Measurements from ENCODE around the gene UBE2G2.

The UBE2G2 gene

GRCh38 chr21:44816761-44817505 lies 15.3 kb upstream of the UBE2G2 start:
- DNase-seq (ENCODE audit: low read depth in 3 of 3, low spot score in 1 of 3): no peak

- no peak for DNase-seq (ENCODE audit: low read depth in 3 of 3, low spot score in 1 of 3)
These were observed 14.4 kb upstream of the UBE2G2 start for GRCh38 chr21:44815852-44816628.

GRCh38 chr21:44815225-44815624 lies 13.6 kb upstream of the UBE2G2 start:
- no peak for DNase-seq (ENCODE audit: low read depth in 3 of 3, low spot score in 1 of 3)

GRCh38 chr21:44814498-44815023 lies 12.9 kb upstream of the UBE2G2 start:
- DNase-seq (ENCODE audit: low read depth in 3 of 3, low spot score in 1 of 3): no peak

GRCh38 chr21:44813727-44814126 lies 12.1 kb upstream of the UBE2G2 start:
- no peak for DNase-seq (ENCODE audit: low read depth in 3 of 3, low spot score in 1 of 3)

- DNase-seq (ENCODE audit: low read depth in 3 of 3, low spot score in 1 of 3): no peak
These were observed 11.5 kb upstream of the UBE2G2 start for GRCh38 chr21:44813149-44813548.

- DNase-seq (ENCODE audit: low read depth in 3 of 3, low spot score in 1 of 3): no peak
These were observed 11.0 kb upstream of the UBE2G2 start for GRCh38 chr21:44812640-44813039.

- no peak for DNase-seq (ENCODE audit: low read depth in 3 of 3, low spot score in 1 of 3)
These were observed 9.2 kb upstream of the UBE2G2 start for GRCh38 chr21:44810779-44811178.

- DNase-seq (ENCODE audit: low read depth in 3 of 3, low spot score in 1 of 3): no peak
These were observed 4.2 kb upstream of the UBE2G2 start for GRCh38 chr21:44805859-44806258.

GRCh38 chr21:44805226-44805625 lies 3.6 kb upstream of the UBE2G2 start:
- DNase-seq (ENCODE audit: low read depth in 3 of 3, low spot score in 1 of 3): no peak

GRCh38 chr21:44804762-44805161 lies 3.1 kb upstream of the UBE2G2 start:
- DNase-seq (ENCODE audit: low read depth in 3 of 3, low spot score in 1 of 3): no peak

GRCh38 chr21:44803651-44804050 lies 2.0 kb upstream of the UBE2G2 start:
- no peak for DNase-seq (ENCODE audit: low read depth in 3 of 3, low spot score in 1 of 3)

- no peak for DNase-seq (ENCODE audit: low read depth in 3 of 3, low spot score in 1 of 3)
These were observed 955 bp upstream of the UBE2G2 start for GRCh38 chr21:44802396-44803153.

GRCh38 chr21:44800971-44801467 lies 601 bp downstream of the UBE2G2 start:
- DNase-seq (ENCODE audit: low read depth in 3 of 3, low spot score in 1 of 3): no peak

- DNase-seq (ENCODE audit: low read depth in 3 of 3, low spot score in 1 of 3): no peak
These were observed 1.5 kb downstream of the UBE2G2 start for GRCh38 chr21:44800103-44800502.

- DNase-seq (ENCODE audit: low read depth in 3 of 3, low spot score in 1 of 3): no peak
These were observed 2.0 kb downstream of the UBE2G2 start for GRCh38 chr21:44799646-44800045.

GRCh38 chr21:44797775-44798174 lies 3.8 kb downstream of the UBE2G2 start:
- no peak for DNase-seq (ENCODE audit: low read depth in 3 of 3, low spot score in 1 of 3)

GRCh38 chr21:44795342-44795741 lies 6.3 kb downstream of the UBE2G2 start:
- DNase-seq (ENCODE audit: low read depth in 3 of 3, low spot score in 1 of 3): no peak

GRCh38 chr21:44793592-44794374 lies 7.8 kb downstream of the UBE2G2 start:
- no peak for DNase-seq (ENCODE audit: low read depth in 3 of 3, low spot score in 1 of 3)

- DNase-seq (ENCODE audit: low read depth in 3 of 3, low spot score in 1 of 3): peak in 1 of 3 donors; percentile 15
These were observed 8.7 kb downstream of the UBE2G2 start for GRCh38 chr21:44792702-44793591.

All from stimulated activated CD4-positive, alpha-beta T cell treated with anti-CD3 and anti-CD28 coated beads, TNF-alpha, amount 100 ng/mL, for 1 hour (primary cell).